EH (cell line): Measurements from ENCODE around the gene INPP1.
A peak's percentile ranks its signal among the peaks of the same experiment; 100 is the strongest.

ENCODE experiments used
- DNase-seq: peaks from one replicate; pipeline ENCODE4 v3.0.0-alpha.2; 2015; ENCODE audit warnings: low read depth

The INPP1 gene

DNA sequence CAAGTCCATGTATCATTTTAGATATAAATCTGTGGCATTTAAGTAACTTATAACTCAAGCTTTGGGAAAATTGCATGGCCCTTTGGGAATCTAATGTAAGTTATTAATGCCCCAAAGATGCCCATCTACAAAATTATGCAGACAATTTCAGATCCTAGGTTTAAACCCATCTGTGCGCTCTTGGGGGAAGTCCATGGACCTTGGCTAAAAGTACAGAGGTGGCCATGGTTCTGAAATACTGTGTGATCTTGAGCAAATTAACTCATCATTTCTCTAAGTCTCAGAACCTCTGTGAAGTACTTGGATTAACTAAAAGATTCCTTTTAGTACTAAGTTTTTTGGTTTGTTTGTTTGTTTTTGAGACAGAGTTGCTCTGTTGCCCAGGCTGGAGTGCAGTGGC lies 19.5 kb downstream of the INPP1 start:
- DNase-seq: no peak

DNA sequence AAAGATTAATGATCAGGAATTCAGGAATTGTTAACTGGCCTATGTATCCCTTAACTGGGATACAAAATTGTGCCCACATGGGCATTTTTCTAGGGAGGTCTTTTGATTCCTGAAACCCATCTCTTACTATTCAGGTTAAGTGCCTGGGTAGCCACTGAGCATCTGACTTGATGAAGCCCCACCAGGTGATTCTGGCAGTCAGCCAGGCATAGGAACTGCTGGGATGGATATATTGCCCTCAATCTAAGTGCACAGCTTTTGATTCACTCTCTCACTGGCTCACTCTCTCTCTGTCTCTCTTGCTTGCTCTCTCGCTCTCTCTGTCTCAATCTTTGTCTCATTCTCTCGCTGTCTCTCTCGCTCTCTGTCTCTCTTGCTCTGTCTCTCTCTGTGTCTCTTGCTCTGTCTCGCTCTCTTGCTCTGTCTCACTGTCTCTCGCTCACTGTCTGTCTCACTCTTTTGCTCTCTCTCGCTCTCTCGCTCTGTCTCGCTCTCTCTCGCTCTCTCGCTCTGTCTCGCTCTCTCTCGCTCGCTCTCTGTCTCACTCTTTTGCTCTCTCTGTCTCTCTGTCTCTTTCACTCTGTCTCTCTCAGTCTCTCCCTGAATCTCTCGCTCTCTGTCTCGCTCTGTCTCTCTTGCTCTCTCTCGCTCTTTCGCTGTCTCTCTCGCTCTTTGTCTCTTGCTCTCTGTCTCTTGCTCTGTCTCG lies 22.3 kb downstream of the INPP1 start:
- no peak for DNase-seq

DNA sequence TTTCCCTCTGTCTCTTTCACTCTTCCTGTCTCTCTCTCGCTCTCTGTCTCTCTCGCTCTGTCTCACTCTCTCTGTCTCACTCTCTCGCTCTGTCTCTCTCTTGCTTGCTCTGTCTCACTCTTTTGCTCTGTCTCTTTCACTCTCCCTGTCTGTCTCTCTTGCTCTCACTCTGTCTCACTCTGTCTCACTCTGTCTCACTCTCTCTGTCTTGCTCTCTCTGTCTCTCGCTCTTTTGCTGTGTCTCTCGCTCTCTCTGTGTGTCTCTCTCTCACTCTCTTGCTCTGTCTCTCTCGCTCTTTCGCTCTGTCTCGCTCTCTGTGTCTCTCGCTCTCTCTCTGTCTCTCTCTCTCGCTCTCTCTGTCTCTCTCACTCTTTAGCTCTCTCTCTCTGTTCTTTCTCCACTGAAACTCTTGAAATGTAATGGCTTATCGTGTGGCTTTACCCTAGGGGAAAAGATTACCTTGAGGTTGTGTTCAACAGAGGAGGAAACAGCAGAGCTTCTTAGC lies 22.9 kb downstream of the INPP1 start:
- DNase-seq: no peak

DNA sequence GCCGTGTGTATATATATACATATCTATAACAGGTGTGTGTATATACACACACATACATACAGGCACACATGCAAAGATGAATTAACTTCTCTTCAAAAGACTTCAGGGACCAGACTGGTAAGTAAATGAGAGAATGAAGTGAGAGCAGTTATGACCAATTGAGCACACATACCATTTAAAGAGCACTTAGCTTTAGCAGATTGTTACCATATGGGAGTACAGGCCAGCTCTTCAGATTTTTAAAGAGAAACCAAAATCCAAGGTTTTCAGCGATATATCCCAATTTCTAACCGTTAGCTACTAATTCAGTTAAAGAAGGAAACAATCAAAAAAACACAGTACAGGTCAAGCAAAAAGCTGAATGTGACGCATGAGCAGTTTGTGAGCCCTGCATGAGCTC lies 23.7 kb downstream of the INPP1 start:
- DNase-seq: no peak

DNA sequence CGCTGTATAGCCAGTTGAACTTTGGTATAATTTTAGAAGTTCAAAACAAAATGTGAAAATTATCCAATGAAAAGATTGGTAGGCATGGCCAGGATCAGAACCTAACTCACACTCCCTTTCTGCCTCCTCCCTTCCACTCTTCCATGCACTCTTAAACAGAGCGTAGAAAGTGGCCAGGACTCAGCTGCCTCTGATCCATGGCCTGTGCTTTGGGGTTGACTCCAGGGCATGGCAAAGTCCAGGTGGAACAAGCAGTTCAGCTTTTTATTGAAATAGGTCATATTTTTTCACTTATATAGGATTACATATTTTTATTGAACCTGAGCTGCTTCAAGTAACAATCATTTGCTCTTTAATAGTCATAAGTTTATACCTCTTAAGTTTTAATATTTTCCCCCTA lies 26.2 kb downstream of the INPP1 start:
- no peak for DNase-seq

DNA sequence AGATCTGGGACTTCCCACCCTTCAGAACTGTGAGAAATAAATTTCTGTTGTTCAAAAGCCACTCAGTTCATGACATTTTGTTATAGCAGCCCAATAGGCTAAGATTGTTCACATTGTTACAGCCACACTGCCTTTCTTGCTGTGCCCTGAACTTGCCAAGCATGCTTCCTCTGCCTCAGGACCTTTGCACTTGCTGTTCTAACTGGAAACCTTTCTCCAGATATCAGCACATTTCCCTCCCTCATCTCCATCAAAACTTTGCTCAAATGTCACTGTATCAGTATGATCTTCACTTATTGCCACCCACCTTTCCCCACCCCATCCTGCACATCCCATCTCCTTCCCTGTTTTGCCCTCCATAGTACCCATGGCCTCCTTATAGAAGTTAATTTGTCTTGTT lies 32.7 kb downstream of the INPP1 start:
- DNase-seq: no peak

DNA sequence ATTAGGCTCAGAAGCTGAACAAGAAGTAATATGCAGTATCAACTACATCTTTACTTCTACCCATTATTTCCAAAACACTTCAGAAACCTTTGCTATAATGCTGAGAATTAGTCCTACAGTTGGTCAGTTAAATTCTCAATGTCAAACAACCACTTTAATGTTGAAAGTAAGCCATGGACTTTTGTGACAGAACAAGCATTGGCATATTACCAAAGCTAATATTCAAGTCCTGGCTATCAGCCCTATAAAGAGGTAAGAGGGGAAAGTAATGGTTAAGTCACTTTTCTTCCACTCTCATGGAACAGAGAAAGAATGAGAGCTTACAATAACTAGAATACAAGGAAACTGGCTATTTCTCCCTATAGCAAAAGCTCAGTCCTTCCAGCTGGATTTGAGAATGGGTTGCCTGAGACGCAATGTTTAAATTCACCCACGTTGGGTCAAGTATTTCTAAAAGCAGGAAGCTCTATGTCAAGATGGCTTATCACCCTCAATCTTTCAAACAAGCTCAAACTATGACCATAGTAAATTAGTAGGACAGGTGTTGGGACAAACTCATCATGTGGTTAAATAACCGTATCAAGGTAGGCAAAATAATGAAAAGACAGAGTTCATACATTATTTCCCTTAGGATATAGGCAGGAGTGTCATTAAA lies 33.3 kb downstream of the INPP1 start:
- no peak for DNase-seq

DNA sequence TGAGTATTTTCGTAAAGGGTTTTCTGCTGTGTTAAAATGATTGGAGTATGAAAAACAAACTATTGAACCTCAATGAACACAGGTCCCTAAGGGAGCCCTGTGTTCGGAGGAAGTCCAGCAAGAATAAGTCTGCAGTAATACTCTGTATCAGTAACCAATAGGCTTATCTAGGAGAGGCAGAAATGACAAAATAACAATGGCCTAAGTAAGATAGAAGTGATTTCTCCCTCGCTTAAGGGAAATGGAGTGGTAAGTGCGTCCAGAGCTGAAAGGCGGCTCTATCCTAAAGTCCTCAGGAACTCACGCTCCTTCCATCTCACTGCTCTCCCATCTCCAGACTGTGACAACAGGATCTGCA lies 35.5 kb downstream of the INPP1 start:
- DNase-seq: no peak

DNA sequence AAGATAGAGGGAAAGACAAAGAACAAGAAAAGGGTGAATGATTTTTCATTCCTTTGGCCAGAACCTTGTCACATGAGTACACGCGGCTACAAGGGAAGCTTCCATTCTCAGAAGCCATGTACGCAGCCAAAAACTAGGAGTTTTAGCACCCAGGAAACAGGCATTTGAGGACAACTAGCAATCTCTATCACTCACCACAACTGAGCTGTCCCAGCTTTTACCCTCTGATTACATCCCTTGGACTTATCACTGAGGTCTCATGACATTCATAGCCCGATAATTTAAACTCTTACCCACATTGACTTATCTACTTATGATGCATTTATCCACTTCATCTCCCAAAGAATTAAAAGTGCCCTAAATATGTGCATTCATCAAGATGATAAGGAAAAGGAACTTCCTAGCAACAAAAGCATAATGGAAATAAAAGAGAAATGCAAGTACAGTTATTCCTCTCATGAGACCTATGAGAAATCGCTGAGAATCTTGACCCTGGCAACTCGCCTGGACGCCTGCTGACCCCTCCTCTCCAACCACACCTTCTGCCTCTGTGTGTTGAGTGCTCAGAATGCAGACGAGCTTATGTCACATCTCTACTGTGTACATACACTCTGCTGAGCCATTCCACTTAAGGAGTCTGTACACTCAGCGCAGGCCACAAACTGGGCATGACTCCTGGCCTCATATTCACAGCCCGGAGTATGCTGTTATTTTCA lies 36.0 kb downstream of the INPP1 start:
- DNase-seq: no peak

DNA sequence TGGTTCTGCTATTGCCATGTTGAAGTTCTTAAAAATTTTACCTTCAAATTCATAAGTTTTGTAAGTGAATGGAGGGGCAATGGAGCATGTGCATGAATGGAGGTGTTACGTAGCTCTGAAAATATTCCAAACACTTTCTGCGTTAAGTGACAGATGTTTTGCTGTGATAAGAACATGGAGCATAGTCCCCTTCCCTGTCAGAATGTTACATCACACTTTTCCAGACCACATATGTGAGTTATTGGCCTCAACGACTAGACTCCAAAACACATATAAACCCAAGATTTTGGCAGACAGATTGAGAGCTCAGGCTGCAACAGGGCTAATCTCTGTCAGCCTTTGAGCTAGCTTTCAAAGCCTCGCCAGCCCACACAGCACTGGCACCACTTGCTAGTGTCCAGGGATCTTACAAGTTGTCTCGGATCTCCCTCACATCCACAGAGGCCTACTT lies 37.6 kb downstream of the INPP1 start:
- DNase-seq: peak; percentile 14

DNA sequence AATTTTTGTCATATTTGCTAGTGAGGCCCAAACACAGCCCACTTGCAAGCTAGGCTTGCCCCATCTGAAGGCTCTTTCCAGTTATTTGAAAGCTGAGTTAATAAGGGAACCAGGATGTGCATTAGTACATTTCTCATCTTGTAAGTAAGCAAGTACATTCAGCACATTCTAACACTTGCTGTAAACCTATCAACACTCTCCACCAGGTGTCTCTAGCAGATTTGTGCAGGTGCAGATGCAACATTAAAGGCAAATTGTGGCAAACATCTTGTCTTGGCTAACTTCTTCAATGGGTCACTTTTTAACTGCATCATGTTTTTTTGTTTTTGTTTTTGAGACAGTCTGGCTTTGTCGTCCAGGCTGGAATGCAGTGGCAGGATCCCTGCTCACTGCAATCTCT lies 39.5 kb downstream of the INPP1 start:
- peak; percentile 49 for DNase-seq

DNA sequence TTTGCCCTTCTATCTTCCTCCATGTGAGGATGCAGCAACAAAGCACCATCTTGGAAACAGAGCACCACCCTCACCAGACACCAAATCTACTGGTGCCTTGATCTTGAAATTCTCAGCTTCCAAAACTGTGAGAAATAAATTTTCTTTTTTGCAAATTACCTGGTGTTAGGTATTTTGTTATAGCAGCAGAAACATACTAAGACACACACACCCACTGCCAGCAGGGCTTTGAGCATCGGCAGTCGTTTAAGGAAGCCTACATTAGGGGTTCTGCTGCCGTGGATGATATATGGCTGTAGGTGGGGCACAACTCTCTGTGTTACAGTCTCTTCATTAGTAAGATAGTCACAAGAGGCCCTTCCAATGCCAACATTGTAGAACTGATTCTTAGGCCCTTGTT lies 44.0 kb downstream of the INPP1 start:
- no peak for DNase-seq

DNA sequence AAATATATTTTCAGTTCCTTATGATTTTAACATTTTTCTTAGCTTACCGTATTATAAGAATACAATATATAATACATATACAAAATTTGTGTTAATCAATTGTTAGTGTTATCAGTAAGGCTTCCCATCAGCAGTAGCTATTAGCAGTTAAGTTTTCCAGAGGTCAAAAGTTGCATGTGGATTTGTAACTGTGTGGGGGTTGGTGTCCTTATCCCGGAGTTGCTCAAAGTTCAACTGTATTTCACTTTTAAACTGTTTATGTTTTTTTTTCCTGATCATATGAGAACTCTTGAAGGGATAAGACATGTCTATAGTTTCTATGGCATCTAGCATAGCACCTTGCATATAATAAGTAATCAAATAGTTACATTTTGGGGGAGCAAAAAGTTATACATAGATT lies 52.9 kb downstream of the INPP1 start:
- DNase-seq: no peak

DNA sequence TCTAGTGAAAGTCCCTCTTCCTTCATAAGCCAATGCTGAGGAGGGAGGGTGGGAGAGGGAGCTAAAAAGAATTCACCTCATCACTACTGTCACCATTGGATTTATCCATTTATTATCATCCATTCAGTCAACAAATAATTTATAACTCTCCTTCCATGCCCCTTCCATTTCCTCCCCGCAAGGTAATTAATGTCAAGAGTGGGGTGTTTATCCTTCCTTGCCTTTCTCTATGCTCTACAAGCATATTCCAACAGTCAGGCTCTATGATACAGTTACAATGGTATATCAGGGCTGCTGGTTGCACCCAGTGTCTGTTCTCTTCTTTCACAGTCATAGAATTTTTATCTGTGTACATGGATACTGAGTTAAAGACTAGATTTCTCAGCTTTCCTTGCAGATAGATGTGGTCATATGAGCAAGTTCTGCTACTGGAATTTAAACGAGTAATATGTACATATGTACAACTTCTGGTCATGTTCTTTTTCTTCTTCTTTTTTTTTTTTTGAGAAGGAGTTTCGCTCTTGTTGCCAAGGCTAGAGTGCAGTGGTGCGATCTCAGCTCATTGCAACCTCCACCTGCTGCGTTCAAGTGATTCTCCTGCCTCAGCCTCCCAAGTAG lies 59.7 kb downstream of the INPP1 start:
- DNase-seq: no peak

DNA sequence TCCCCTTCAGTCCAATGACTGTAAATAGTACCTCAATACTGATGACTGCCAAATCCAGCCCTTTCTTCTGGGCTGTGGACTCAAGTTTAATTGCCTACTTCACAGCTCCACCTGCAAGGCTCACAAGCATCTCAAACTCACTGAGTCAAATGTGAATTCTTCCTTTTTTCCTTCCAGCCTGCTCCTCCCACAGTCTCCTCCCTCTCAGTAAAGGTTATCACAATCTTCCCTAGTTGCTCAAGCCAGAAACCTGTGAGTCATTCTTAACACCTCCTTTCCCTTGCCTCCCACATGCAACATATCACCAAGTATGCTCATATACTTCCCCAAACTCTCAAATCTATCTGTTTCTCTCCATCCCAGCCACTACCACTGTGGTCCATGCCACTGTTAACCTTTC lies 61.1 kb downstream of the INPP1 start:
- DNase-seq: peak; percentile 44

DNA sequence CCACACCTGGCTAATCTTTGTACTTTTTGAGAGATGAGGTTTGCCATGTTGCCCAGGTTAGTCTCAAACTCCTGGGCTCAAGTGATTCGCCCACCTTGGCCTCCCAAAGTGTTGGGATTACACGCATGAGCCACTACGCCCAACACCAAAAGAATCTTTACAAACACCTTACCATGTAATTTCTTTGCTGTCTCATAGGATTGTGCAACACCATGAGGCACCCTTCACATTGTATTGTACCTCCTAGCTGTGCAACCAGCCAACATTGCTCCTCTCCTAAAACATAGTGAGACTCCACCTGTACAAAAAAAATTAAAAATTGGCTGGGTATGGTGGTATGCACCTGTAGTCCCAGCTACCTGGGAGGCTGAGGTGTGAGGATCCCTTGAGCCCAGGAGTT lies 61.7 kb downstream of the INPP1 start:
- no peak for DNase-seq

DNA sequence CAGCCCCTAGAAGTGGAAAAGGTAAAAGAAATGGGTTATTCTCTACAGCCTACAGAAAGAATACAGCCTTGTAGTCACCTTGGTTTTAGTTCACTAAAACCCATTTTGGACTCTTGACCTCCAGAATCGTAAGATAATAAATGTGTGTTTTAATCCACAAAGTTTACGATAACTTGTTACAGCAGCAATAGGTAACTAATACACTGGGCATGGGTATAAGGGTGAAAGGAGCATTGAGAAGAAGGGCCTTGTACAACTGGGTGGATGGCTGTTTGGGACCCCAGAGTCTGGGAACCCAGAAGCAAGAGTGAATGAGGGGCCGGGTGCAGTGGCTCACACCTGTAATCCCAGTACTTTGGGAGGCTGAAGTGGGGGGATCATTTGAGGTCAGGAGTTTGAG lies 62.6 kb downstream of the INPP1 start:
- no peak for DNase-seq

DNA sequence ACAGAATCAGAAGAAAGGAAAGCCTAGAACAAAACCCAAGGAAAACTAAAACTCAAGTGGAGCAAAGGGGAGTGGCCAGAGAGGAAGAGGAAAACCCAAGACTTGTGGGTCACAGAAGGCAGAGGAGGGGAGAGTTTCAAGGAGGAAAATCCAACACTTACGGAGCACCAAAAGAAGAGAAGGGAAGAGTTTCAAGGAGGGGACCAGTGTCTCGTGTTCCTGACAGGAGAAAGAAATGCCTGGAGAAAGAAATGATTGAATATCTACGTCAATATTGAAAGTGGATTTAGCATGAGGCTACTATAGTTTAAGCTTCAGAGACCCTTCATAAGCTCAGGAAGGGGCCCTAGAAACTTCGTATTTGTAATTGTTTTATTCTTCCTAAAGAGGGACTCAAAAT lies 63.4 kb downstream of the INPP1 start:
- DNase-seq: no peak

DNA sequence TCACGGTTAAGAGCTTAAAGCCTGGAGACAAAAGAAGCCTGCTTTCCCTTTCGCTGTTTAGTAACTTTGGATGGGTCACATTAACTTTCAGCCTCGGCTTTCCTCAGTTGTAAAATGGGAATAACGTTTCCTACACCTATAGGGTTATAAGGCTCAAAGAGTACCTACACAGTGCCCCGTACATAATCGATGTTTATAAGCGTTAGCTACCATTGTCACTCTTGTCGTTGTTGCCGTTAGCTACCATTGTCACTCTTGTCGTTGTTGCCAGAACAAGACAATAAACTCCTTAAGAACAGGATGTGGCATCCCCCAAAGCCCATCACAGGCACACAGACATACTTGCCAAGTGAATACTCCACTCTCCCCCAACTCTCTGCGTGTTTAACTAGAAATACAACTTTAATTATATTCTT lies 63.9 kb downstream of the INPP1 start:
- no peak for DNase-seq

DNA sequence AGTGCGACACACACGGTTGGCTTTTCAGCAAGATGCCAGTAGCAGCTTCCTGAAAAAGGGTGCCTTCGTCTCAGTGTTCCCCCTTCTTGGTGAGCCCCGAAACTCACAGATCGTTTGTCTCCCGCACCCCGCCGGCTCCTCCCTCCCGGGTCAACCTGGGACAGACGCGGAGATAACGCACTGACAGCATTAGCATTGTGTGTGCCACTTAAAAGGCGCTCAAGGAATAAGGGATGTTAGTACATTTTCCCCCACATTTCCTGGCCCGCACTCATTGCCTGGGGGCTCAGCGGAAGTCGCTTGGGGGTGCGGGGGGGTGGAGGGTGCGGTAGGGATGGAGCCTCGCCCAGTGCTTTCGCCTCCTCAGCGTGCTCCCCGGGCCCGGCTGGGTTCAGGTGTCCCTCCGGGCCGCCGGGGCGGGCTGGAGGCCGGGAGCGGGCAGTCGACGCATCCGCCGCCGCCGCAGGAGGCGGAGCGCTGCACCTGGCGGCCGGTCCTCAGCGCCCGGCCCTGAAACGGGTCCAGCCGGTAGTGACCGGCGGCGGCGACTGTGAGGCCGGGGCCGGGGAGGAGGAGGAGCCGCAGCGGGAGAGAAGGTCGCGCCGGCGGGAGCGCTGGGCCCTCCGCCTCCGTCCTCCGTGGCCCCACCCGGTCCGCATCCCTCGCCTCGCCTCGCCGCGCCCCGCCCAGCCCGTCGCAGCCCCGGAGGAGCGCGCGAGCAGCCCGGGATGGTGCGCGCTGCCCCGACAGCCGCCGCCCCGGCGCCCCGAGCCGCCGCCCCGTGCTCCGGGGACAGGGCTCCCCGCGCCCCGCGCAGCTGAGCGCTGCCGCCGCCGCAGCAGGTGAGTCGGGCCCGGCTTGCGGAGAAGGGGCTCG lies 64.5 kb downstream of the INPP1 start, which contains the start of gene MFSD6:
MFSD6 (plus strand) TSS at position 694 of the 876 bp plus-strand sequence. CDS start 27,675 bp downstream, outside the sequence.
- DNase-seq: peak; percentile 40

DNA sequence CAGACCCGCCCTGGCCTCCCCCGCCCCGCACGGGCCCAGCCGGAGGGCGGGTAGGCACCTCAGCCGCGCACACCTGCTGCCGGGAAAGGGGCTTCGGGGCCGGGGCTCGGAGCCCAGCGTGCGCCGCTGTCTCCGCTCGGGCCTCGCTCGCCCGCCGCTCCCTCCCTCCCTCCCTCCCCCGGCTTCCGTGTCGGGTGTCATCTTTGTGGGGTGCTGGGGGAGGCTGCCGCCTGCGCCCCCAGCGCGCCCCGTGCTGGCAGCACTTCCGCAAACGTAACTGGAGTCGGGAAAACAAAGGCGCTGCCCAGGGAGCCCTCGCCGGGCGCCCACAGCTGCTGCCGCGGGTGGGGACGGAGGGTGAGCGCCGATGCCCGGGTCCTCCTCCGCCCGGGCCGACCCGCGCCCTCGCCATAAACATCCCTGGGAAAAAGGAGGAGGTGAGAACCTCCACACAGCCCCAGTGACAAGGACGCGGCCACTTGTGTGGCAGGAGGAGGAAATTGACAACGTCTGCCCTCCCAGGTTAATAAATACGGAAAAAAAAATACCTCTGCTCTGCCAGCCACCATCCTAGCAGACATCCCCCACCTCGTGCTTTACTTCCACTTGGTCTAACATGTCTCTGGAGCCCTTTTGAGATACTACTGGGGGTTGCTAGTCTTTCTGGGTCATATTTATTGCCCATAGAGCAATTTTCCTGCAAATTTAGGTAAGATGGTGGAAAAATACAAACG lies 65.3 kb downstream of the INPP1 start:
- DNase-seq: peak; percentile 46
